WTC11 (cell line): ENCODE data around the gene RHOBTB3.

Experiments
- NFYB ChIP-seq: sonication (generic); formaldehyde crosslinking; conservative IDR thresholded peaks from 2 replicates; pipeline ENCODE4 v1.8.0; 2022; ENCODE audit warnings: low read depth, missing genetic modification reagents
- TF ChIP-seq, protein P1 (sequence below): fragments of 200-600 bp; IDR thresholded peaks from 2 replicates; pipeline ENCODE4 v1.8.0; 2022; ENCODE audit warnings: antibody characterized with exemption
- TF ChIP-seq, protein P2 (sequence below): sonication (generic); formaldehyde crosslinking; IDR thresholded peaks from 2 replicates; pipeline ENCODE4 v1.8.1; 2023; ENCODE audit warnings: mild to moderate bottlenecking, moderate library complexity, missing genetic modification reagents

- TF ChIP-seq NFYB = no peak
- TF ChIP-seq, protein P1, sequence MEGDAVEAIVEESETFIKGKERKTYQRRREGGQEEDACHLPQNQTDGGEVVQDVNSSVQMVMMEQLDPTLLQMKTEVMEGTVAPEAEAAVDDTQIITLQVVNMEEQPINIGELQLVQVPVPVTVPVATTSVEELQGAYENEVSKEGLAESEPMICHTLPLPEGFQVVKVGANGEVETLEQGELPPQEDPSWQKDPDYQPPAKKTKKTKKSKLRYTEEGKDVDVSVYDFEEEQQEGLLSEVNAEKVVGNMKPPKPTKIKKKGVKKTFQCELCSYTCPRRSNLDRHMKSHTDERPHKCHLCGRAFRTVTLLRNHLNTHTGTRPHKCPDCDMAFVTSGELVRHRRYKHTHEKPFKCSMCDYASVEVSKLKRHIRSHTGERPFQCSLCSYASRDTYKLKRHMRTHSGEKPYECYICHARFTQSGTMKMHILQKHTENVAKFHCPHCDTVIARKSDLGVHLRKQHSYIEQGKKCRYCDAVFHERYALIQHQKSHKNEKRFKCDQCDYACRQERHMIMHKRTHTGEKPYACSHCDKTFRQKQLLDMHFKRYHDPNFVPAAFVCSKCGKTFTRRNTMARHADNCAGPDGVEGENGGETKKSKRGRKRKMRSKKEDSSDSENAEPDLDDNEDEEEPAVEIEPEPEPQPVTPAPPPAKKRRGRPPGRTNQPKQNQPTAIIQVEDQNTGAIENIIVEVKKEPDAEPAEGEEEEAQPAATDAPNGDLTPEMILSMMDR = no peak
- TF ChIP-seq, protein P2, sequence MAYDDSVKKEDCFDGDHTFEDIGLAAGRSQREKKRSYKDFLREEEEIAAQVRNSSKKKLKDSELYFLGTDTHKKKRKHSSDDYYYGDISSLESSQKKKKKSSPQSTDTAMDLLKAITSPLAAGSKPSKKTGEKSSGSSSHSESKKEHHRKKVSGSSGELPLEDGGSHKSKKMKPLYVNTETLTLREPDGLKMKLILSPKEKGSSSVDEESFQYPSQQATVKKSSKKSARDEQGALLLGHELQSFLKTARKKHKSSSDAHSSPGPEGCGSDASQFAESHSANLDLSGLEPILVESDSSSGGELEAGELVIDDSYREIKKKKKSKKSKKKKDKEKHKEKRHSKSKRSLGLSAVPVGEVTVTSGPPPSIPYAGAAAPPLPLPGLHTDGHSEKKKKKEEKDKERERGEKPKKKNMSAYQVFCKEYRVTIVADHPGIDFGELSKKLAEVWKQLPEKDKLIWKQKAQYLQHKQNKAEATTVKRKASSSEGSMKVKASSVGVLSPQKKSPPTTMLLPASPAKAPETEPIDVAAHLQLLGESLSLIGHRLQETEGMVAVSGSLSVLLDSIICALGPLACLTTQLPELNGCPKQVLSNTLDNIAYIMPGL (CRISPR knock-in tag) = no peak
Measured at GRCh38 chr5:95708876-95709275, 22.3 kb upstream of the RHOBTB3 start.
